Panc1 (cell line): ENCODE results near the gene RPL38. TPM values are rescaled to one million over a fixed set of nuclear protein-coding genes. Genes with fewer than 3 reads are reported as not detected.

ENCODE experiments used
- ATAC-seq: fragments of 200-7000 bp; cut with Tn5 transposase; 2 replicates; pipeline ENCODE4 v1.9.1; 2020; ENCODE audit warnings: mild to moderate bottlenecking, moderate library complexity
- BruUV-seq: library from RNA; stranded (reverse); fragments of 400-500 nt; replicated peaks from 2 replicates; lab custom pipeline; 2021; lab: Mats Ljungman, UMichigan
- CTCF ChIA-PET: fragments of 300-600 bp; sonication (Branson Sonifier 250); formaldehyde crosslinking; loops from one replicate; lab custom pipeline; 2022; ENCODE audit warnings: antibody characterized with exemption; lab: Charles Lee
- POLR2A ChIA-PET: fragments of 300-600 bp; sonication (Branson Sonifier 250); formaldehyde crosslinking; loops from one replicate; lab custom pipeline; 2022; ENCODE audit warnings: antibody characterized with exemption; lab: Charles Lee
- DNase-seq: peaks from one replicate; pipeline ENCODE4 v3.0.0-alpha.2; 2010; ENCODE audit warnings: low read depth, low spot score
- H3K27ac ChIP-seq: 2 replicates; pipeline ENCODE4 v1.5.1; 2011; ENCODE audit warnings: mild to moderate bottlenecking, low read length, inconsistent platforms
- H3K27me3 ChIP-seq: fragments of 200-500 bp; sonication (Bioruptor generic); 2 replicates; pipeline ENCODE4 v1.6.0; 2014; ENCODE audit warnings: low read length, inconsistent platforms; ENCODE audit not compliant: control insufficient read depth, insufficient read depth
- H3K36me3 ChIP-seq: fragments of 200-500 bp; sonication (Bioruptor generic); 2 replicates; pipeline ENCODE4 v1.5.1; 2014; ENCODE audit warnings: inconsistent platforms, mild to moderate bottlenecking, low read length, moderate library complexity; ENCODE audit not compliant: control insufficient read depth, insufficient read depth
- H3K4me1 ChIP-seq: 2 replicates; pipeline ENCODE4 v1.5.1; 2011; ENCODE audit warnings: inconsistent platforms, mild to moderate bottlenecking, low read length, moderate library complexity; ENCODE audit not compliant: control insufficient read depth, insufficient read depth
- H3K4me3 ChIP-seq, 2 experiments: 2 replicates each; pipeline ENCODE4 v1.5.1; 2011 to 2012; ENCODE audit warnings: low read depth in 2 of 2, low read length in 2 of 2, mild to moderate bottlenecking in 2 of 2, inconsistent platforms in 1 of 2, moderate library complexity in 1 of 2
- H3K9me3 ChIP-seq: fragments of 200-500 bp; sonication (Bioruptor generic); 2 replicates; pipeline ENCODE4 v1.5.1; 2014; ENCODE audit warnings: low read depth, mild to moderate bottlenecking, inconsistent platforms, low read length, moderate library complexity; ENCODE audit not compliant: control insufficient read depth, insufficient read depth
- CTCF ChIP-seq: fragments of 450-650 bp; IDR thresholded peaks from 2 replicates; pipeline ENCODE4 v1.5.1; 2017; ENCODE audit warnings: mild to moderate bottlenecking
- POLR2AphosphoS5 ChIP-seq: IDR thresholded peaks from 2 replicates; pipeline ENCODE4 v1.6.1; 2012; ENCODE audit warnings: mild to moderate bottlenecking, low read depth, low read length, moderate library complexity
- REST ChIP-seq, 2 experiments: IDR thresholded peaks; 2 replicates each; pipeline ENCODE4 v1.6.1; 2011 to 2012; ENCODE audit warnings: low read depth in 2 of 2, control low read depth in 1 of 2, low read length in 1 of 2, mild to moderate bottlenecking in 1 of 2, moderate library complexity in 1 of 2; ENCODE audit not compliant: insufficient read depth in 1 of 2
- SIN3A ChIP-seq: IDR thresholded peaks from 2 replicates; pipeline ENCODE4 v1.6.1; 2012; ENCODE audit warnings: low read depth, mild to moderate bottlenecking, low read length, moderate library complexity, borderline replicate concordance; ENCODE audit not compliant: insufficient read depth
- TCF7L2 ChIP-seq: IDR thresholded peaks from 2 replicates; pipeline ENCODE4 v1.6.1; 2011; ENCODE audit warnings: mild to moderate bottlenecking, low read depth, low read length, inconsistent platforms
- in situ Hi-C: cut with HindIII; loops from 2 replicates; pipeline ENCODE4 v1.10.0; 2016; ENCODE audit warnings: low sequenced_read_pairs, low pct_unique_long_range_greater_than_20kb
- intact Hi-C: fragments of 100-400 bp; cut with micrococcal nuclease; formaldehyde crosslinking; loops from one replicate; pipeline ENCODE4 v1.10.0; 2022; ENCODE audit not compliant: unreplicated experiment
- total RNA-seq: library from RNA; stranded (reverse); gene quantifications from one replicate; pipeline ENCODE4 v1.2.1, GENCODE V29; 2021; ENCODE audit not compliant: unreplicated experiment

Gene RPL38
- total RNA-seq, 1 experiment from 2014 or later: 968 TPM

GRCh38 chr17:74252211-74252610 is 48.7 kb downstream of the RPL38 start:
- H3K27ac ChIP-seq: no peak overlapping the region
- in situ Hi-C loops: no loop called here
- no peak for DNase-seq
- intact Hi-C loops: no loop called here
- CTCF ChIA-PET: interaction anchor here (0.7 kb wide), 1 partner anchor 44 kb away, joined by 3 read pairs; no protein-coding TSS in a partner anchor
- no peaks in the 10 kb centered on the region for H3K4me1 ChIP-seq
- H3K4me3 ChIP-seq: no peak overlapping the region
- BruUV-seq: no TSS peak
- H3K36me3 ChIP-seq: no peaks in the 10 kb centered on the region
- no peaks in the 10 kb centered on the region for H3K9me3 ChIP-seq
- H3K27me3 ChIP-seq: no peaks in the 10 kb centered on the region
- TF ChIP-seq REST (IDR thresholded peaks at IDR 0.05; ENCODE audit: insufficient read depth in 1 of 2, low read depth in 2 of 2, low read length in 1 of 2) (no peak), POLR2AphosphoS5 (no peak), SIN3A (no peak), CTCF (no peak), TCF7L2 (no peak)
- POLR2A ChIA-PET: no interaction called here
- ATAC-seq: no peak

- no peak for ATAC-seq
- DNase-seq: no peak
- intact Hi-C loops (no loop called here), in situ Hi-C loops (no loop called here)
- no peaks in the 10 kb centered on the region for H3K9me3 ChIP-seq
- no peak overlapping the region for H3K27ac ChIP-seq
- no peaks in the 10 kb centered on the region for H3K4me1 ChIP-seq
- POLR2A ChIA-PET: no interaction called here
- CTCF ChIA-PET: interaction anchor here (0.7 kb wide), 1 partner anchor 43 kb away, joined by 3 read pairs; no protein-coding TSS in a partner anchor
- TF ChIP-seq REST (IDR thresholded peaks at IDR 0.05; ENCODE audit: insufficient read depth in 1 of 2, low read depth in 2 of 2, low read length in 1 of 2) (no peak), CTCF (no peak), TCF7L2 (no peak), POLR2AphosphoS5 (no peak), SIN3A (no peak)
- H3K4me3 ChIP-seq: no peak overlapping the region
- H3K36me3 ChIP-seq: no peaks in the 10 kb centered on the region
- no peaks in the 10 kb centered on the region for H3K27me3 ChIP-seq
- no TSS peak for BruUV-seq
These were observed 49.6 kb downstream of the RPL38 start for GRCh38 chr17:74253036-74253435.
